Hematopoietic multipotent progenitor cell treated with erythropoietin and hydrocortisone succinate and interleukin-3 and kit ligand, for 6 days (in vitro differentiated cells): ENCODE data around the gene SPAG7.

ENCODE experiments used
- DNase-seq: peaks from one replicate; pipeline ENCODE4 v3.0.0-alpha.2; 2015

SPAG7 gene, protein sequence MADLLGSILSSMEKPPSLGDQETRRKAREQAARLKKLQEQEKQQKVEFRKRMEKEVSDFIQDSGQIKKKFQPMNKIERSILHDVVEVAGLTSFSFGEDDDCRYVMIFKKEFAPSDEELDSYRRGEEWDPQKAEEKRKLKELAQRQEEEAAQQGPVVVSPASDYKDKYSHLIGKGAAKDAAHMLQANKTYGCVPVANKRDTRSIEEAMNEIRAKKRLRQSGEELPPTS

GRCh38 chr17:4967539-4968485, at the start of gene SPAG7:
Gene SPAG7, minus strand, starts transcription at chr17:4967817. Its CDS starts 13 bp downstream, at chr17:4967804.
- DNase-seq, result peak; percentile 98

DNA sequence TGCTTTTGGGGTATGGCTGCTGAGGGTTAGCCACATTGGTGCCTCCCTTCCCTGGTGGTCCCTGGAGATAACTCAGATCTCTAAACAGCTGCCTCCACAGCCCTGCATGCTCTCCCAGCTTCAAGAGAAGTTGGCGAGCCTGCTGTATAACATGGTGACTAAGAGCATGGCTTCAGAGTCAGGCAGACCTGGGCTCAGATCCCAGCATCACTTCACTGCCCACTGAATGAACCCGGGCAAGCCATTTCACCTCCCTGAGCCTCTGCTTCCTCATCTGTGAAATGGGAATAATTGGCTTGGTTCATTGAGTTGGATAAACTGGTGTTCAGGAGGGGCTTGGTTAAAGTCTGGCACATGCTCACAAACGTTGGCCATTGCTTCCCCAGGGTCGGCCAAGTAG, 46.7 kb upstream of the SPAG7 start:
- DNase-seq, result no peak

DNA sequence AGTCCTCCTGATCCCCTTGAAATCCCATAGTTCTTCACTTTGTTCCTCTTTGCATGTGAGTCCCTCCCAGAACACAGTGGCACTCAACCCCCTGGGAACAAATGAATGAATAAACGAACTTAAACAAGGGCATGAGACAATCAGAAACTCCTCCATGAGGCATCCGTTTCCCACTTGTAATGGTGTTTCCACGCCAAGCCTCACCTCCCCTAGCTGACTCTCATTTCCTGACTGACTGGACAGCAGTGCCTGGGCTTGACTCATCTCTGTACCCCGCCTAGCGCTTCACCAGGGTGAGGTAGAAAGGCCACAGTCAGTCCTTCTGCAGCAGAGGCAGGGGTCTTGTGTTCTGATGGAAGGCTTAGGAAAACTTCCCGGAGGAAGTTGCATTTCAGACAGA, 44.3 kb upstream of the SPAG7 start:
- DNase-seq, result no peak

GRCh38 chr17:5003214-5003867, 35.7 kb upstream of the SPAG7 start:
- DNase-seq, result no peak

GRCh38 chr17:5002121-5002788, 34.6 kb upstream of the SPAG7 start:
- no peak for DNase-seq

- DNase-seq, result no peak
Observed at GRCh38 chr17:5000237-5000639, 32.6 kb upstream of the SPAG7 start.

DNA sequence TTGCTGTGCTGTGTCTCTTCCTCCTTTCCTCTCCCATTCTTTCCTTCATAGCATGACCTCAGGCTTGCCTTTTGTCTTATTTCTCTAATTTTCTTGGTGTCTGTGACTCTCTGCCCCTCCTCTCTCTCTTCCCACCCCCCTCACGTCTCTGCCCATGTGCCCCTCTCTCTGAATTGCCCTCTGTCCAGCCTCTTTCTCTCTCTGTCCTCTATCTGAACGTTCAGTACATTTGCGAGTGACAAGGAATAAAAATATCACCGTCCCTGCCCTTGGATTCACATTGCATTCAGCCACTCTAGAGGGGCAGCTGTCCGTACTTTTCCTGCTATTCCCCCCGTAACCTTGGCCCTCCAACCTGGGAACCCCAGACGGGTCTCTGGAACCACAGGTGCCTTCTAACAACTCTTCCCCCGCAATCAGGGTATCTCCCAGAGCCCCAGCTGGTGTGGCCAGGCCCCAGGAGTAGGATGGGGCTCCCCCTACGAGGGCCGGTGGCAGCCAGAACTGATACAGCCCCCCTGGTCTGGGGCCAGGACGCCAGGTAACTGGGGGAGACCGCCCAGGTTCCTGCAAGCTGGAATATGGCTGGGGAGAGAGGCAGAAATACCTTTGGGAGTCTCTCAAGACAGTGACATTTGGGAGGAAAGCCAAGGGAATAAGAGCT, 31.9 kb upstream of the SPAG7 start:
- no peak for DNase-seq

- no peak for DNase-seq
Observed at GRCh38 chr17:4998732-4999429, 31.3 kb upstream of the SPAG7 start.

- DNase-seq, result peak; percentile 36
Observed at GRCh38 chr17:4998027-4998731, 30.6 kb upstream of the SPAG7 start.

DNA sequence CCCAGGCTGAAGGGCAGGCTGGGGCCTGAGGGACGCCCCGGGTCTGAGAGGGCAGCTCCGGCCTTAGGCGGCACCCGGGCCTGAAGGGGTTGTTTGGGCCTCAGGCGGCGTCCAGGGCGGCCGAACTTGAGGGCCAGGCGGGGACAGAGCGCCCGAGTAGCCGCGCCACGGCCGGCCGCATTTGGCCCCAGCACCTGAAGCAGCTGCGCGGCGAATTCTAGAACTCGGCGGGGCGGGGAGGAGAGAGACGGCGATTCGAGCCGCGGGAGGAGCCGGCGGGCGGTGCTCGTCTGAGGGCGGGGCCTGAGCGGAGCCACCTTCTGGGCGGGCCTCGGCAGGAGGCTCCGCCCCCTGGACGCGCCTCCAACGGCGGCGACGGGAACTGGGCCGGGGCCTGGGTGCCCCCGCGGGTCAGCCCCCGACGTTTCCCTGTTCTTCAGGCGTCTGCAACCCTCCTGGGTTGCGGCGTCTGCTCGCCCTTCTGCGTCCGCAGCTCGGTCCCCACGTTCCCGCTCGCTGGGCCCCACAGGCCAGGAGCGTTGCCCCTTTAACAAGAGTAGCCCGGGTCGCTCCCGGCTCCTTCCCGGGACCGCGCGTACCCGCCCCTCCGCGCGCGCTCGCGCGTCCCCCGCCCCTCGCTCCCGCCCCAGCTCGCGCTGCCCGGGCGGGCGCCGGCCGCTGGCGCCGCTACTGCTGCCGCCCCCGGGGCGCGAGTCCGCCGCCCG, 29.8 kb upstream of the SPAG7 start, which contains the start of the genes INCA1 and KIF1C:
Gene INCA1 (minus strand): TSS at position 221 of the 725 bp plus-strand sequence. CDS start 3,085 bp downstream, outside the sequence.
Gene KIF1C (plus strand): TSS at position 649 of the 725 bp plus-strand sequence. CDS start 2,297 bp downstream, outside the sequence.
- peak; percentile 95 for DNase-seq

DNA sequence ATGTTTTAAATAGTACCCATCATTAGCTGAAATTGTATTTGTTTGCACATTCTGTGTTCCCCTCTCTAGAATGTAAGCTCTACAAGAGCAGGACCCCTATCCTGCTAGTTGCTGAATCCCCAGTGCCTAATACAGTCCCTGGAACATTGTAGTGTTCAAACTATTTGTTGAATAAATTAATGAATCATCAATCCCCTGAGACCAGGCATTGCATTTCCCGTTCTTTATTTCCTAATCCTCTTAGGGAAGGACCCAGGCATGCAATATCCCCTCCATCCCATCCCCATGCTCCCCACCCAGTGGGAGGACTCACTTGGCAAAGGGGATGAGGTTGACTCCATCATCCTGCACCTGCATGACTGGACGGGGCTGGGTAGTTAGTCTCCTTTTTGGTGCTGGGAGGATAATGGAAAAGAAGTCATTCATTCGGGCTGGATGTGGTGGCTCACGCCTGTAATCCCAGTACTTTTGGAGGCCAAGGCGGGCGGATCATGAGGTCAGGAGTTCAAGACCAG, 26.5 kb upstream of the SPAG7 start:
- no peak for DNase-seq

DNA sequence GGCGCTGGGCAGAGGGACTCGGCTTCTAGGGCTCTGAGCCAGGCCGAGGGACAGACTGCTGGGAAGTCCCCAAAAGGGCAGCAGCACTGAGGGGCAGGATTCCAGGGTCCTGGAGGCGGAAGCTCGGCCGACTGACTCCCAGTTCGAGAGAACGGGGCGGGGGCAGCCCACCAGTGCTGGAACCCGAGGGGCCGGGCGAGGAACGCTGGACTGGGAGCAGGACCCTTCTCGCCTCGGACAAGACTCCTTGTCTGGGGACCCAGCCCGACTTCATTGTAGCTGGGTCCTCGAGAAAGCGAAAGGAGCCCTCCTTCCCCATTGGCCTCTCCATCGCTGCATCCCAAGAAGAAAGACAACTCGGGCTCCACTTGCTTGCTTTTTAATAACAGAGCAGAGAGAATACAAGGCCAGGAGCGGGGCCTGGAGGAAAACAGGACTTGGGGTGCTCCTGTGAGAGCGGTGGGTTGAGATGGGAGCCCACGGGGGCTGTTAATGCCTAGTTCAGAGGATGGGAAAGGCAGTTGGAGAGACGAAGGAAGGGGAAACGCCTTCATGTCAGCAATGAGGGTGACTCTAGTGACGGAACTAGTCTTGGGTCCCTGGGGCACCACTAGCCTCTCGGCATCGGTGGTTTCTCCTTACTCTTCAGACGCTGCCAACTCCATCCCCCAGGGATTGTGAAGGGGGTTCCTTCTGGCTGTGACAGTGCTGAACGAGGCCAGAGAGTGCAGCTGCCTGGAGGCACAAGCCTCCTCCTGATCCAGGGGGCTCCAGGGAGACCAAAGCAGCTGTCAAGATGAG, 20.4 kb upstream of the SPAG7 start:
- peak; percentile 41 for DNase-seq

GRCh38 chr17:4986951-4987766, 19.5 kb upstream of the SPAG7 start, which contains the start of gene CAMTA2:
Gene CAMTA2, minus strand, starts transcription at chr17:4987675. Its CDS starts 1,453 bp downstream, at chr17:4986222.
- DNase-seq, result peak; percentile 90

DNA sequence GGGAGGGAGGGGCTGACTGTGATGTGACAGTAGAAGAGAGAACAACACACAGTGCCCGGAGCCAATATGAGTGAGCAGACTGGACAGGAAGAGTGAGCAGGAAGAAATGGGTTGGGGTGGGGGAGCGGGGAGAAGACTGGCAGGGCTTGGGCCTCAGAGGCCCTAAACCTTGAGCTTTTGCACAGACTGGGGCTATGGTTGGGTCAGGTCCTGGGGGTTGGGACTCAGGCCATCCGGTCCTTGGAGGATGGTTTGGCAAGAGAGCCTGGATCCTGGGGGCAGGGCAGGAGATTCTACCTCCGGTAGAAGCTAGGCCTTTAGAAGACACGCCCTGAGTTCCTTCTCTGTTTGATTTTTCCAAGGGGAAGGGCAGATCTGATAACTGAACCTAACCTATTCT, 18.8 kb upstream of the SPAG7 start:
- DNase-seq, result peak; percentile 27

- DNase-seq, result no peak
Observed at GRCh38 chr17:4982305-4982704, 14.7 kb upstream of the SPAG7 start.

GRCh38 chr17:4980644-4981216, 13.1 kb upstream of the SPAG7 start:
- peak; percentile 78 for DNase-seq

GRCh38 chr17:4978726-4979125, 11.1 kb upstream of the SPAG7 start:
- peak; percentile 46 for DNase-seq
